Midbrain (tissue), 1 donor: ENCODE data around the gene TMEM181.
"Not testable (repeated sequence)": the region's sequence is repeated elsewhere in the genome, so short reads cannot be mapped to it uniquely, and the experiment has no call there.

ENCODE experiments used
- DNase-seq: peaks from one replicate; lab custom pipeline; 2025; lab: John Stamatoyannopoulos, UW

The TMEM181 gene

DNA sequence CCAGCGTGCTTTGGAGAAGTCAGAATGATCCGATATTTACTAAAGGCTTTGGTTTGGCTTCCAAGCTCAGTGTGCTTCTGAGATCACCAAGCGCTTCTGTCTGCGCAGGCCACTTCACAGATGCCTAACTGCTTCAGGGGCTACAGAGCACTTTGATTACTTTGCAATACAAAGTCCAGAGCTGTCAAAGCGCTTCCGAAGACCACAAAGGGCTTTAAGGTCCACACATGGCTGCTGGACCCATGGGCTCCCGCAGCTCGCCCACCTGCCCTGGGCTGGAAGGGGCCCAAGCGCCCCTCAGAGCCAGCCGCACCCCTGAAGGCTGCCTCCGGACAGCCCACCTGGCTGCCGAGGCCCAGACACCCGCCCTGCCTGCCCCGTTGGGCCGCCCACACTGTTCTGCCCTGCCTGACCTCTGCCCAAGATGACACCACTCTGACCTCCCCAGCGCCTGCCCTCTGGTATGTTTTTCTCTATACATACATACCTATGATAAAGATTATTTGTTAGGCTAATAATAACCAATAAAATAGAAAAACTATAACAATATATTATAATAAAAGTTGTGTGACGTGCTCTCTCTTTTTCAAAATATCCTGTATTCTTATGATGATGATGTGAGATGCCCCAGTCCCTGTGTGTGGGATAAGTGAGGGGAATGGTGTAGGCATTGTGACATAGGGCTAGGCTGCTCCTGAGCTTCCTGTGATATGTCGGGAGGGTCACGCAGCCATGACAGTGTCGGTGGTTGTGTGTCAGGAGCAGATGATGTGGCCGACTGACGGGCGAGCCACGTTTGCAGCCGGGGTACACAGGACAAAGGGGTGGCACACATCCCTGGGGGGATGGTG lies 62.0 kb downstream of the TMEM181 start:
- DNase-seq: no peak

DNA sequence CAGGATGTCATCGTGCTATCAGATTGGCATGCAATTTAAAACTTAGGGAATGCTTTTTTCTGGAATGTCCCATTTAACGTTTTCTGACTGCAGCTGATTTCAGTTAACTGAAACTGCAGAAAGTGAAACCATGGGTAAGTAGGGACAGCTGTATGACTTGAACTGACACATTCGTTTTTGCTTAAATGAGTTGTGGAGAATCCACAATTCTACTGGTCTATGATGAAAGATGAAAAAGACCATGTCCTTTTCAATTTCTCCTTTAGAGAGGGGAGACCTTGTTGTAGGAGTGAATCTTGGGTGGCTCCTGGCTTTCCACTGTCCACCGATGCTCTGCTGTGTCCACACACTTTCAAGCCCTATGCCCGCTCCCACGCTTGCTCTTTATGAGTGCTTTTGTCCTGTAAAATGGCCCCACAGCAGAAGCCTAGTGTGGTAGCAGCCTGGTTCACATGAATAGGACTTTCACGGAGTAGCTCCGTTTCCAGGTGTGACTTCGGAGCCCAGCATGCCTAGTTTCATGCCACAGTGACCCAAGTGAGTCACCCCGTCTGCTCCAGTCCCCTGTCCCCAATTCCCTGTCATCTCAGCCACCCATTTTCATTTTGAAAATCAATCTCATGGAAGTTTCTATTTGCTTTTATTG lies 62.8 kb downstream of the TMEM181 start:
- DNase-seq: no peak

DNA sequence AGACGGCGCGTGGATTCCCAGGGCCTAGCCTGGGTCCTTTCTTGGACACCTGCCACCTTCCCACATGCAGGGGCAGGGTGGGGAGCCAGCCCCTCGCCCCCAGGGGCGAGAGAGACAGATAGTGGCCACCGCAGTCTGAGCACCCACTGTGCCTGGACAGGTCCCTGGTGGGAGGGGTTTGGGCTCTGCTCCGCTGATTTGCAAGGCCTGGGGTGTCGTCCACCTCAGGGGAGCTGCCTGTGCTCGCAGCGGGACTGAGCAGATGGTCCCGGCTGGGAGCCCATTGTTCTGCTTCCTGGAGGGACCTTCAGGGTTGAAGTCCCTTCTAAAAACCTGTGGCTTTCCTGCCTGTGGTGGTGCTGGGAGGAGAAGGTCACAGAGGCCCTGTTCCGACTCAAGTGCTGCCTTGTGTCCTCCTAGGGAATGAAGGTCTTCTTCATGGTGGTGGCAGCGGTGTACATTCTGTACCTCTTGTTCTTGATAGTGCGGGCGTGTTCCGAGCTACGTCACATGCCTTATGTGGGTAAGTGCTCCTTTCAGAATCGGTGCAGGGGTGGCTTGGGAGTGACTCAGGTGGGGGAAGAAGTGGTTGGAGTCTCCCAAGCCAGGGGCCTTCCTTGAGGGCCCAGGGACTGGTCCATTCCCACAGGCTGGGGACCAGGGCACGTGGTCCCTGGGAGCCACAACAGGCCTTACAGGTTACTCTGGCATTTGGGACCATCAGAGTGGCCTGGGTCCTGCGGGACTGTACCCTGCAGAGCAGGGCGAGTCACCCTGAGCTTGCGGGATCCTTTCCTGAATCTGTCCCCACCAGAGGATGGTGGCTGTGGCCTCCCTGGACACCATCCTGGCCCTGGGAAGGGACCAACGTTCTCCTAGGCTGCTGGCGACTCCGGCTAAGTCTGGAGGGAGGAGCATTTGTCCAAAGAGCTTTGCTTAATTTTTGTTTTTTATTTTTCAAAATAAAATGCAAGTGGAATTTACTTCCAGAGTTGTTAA lies 65.1 kb downstream of the TMEM181 start:
- no peak for DNase-seq

GRCh38 chr6:158625881-158626305 lies 66.0 kb downstream of the TMEM181 start:
- DNase-seq: no peak

DNA sequence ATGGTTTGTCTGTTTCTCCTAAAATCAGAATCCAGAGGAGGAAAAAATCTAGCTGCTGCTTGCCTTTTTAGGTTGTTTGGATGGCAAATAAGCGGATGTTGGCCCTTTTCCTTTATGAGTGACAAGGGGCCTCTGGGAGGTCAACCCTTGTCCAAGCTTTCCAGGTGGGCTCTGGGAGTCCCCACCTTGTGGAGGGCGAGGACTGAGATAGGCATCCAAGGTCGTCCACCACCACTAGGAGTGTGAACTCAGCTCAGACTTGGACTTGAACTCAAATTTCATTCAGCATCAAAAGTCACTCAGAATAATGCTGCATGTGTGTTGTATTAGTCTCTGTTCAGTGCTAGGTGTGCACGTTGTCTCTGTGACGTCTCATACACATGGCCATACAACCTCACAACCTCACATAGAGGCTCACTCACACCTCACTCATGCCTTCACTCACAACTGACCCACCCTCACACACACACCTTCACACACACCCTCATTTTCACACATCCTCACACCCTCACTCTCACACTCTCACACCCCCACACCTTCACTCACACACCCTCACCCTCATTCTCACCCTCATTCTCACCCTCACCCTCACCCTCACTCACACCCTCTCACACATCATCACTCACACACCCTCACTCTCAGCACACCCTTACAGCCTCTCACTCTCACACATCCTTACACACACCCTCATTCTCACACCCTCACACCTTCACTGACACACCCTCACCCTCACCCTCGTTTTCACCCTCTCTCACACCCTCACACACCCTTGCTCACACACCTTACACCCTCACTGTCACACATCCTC lies 66.7 kb downstream of the TMEM181 start:
- DNase-seq: no peak

DNA sequence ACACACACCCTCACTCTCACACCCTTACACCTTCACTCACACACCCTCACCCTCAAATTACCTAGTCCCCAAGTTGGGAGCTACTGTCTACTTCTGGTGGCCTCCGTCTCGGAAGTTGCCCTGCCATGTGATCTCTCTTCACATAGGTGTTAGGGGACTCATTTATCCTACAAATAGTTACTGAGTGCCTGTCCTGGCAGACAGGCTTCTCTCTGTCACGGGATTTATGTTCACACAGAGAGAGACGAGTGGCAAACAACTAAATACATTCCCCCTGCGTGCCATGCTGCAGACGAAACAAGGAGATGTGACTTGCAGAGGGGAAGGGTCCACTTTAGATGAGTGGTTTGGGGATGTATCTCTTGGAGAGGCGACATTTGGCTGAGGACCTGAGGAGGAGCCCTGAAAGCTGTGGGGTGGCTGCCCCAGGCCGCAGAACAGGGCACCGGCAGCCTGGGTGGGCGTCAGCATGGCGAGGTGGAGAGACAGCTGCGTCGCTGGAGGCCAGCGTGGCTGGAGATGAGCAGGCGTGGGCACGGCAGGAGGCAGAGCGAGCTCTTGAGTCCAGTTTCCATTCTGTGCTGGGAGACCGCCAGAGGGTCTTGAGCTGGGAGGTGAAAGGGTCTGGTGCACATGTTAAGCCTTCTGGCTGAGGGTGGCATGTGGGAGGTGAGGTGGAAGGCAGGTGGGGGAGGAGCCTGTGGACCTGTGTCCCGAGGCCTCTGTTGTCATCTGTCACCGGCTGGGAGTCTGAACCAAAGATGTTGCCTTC lies 67.5 kb downstream of the TMEM181 start:
- no peak for DNase-seq

- no peak for DNase-seq
These were observed 68.0 kb downstream of the TMEM181 start for GRCh38 chr6:158627940-158628211.

- no peak for DNase-seq
These were observed 68.7 kb downstream of the TMEM181 start for GRCh38 chr6:158628542-158628941.

DNA sequence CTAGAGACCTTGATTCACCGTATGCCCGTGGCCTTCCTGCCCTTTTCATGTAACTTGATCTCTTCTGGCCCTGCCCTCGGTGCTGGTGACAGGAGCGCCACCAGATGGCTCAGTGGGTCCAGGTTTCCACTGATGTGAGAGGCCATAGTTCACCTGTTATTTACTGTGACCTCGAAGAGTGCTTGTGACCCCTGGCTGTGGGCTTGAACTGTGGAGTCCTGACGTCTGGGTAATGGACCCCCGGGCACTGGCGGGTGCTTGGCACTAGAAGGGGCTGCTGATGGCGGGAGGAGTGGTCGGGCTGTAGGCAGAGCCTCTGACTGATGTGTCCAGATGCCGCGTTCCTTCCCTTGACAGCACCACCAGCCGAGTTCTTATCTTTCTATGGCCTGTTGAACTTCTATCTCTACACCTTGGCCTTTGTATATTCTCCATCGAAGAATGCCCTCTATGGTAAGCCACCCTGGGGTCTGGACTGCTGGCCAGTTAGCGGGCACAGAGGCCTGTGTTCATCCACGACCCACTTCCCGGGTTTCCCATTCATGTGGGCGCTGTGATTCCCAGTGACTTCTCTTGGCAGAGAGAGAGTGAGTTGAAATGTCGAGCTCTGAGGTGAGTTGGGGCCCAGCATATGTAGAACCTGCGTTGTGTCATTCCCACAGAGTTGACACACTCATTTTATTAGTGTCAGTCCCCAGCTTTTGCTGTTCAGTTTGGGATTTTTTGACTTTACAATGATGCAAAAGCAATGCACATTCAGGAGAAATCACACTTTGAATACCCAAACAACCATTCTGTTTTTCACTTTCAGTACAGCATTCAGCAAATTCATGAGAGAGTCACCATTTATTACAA lies 69.7 kb downstream of the TMEM181 start:
- DNase-seq: no peak

GRCh38 chr6:158630938-158631616 lies 71.2 kb downstream of the TMEM181 start:
- DNase-seq: no peak

GRCh38 chr6:158631678-158632537 lies 72.0 kb downstream of the TMEM181 start:
- no peak for DNase-seq

DNA sequence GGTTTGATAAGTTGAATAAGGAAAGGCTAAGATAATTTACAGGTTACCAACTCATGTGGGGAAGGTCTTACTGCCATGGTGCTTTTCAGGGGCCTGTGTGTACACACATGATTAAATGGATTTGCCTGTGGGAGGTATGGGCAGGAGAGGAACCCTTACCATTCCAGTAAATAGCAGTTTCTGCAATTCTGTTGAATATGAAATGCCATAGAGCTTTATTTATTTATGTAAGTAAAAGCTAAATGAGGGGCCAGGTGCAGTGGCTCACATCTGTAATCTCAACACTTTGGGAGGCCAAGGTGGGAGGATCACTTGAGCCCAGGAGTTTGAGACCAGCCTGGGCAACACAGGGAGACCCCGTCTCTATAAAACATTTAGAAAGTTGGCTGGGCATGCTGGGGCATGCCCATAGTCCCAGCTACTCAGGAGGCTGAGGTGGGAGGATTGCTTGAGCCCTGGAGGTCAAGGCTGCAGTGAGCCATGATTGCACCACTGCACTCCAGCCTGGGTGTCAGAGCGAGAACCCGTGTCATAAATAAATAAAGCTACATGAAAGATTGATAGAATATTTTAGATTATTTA lies 72.7 kb downstream of the TMEM181 start:
- not testable (repeated sequence) for DNase-seq

DNA sequence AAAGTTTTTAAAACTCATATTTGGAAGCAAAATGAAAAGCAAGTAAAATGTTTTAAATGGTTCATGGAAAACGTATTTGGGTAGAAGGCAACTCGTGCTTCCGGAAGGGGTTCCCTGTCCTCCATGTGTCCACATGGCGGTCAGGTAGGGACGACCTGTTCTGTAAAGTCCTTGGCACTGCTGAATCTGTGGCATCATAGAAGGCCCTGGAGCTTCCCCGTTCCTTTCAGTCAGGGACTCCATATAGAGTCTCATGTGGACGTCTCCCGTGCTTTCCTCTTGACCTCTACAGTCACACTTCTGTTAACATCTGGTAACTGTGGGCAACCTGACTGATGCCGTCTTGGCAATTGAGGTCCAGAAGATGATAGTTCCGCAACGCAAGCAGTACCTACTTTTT lies 73.2 kb downstream of the TMEM181 start:
- no peak for DNase-seq

GRCh38 chr6:158634695-158635426 lies 75.0 kb downstream of the TMEM181 start:
- no peak for DNase-seq

DNA sequence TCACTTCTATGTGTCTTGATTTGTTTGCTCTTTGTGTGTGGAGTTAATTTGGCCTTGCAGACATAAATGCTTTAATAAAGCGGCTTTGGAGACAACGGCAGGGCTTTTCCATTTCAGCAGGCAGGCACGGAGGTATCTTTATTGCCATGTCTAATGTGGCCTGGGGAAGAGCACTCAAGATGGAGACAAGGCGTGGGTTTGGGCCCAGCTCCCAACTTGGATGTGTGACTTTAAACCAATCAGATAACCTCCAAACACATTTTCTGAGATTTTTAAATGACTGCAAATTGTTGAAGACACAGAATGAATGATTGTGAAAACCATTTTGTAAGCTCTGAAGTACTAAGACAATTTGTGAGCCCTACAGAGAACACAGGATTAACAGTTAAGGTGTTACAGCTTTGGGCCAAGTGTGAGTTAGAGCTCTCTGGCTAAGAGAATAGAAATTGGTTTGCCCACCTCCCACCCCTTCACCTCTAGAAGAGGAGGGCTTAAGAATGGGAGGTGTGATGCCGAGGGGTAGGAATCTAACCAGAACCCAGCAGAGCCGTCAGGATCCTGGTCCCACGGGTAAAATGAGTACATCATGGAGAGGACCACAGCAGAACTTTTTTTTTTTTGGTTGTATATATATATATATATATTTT lies 75.7 kb downstream of the TMEM181 start:
- no peak for DNase-seq

GRCh38 chr6:158636778-158637177 lies 76.9 kb downstream of the TMEM181 start:
- DNase-seq: no peak
